Measurements from ENCODE around the gene SLC49A4.

GRCh38 chr3:122794779-122795673 is at the start of gene SLC49A4:
- TF ChIP-seq CTCF (IDR thresholded peaks at IDR 0.05): no peak
- TF ChIP-seq POLR2A (IDR thresholded peaks at IDR 0.05): peak; percentile 22

All from testis (tissue), 2 donors.